ENCODE measurements around the gene SLC50A1. TPM values are rescaled to one million over a fixed set of nuclear protein-coding genes. Genes with fewer than 3 reads are reported as not detected.

The SLC50A1 gene
- total RNA-seq, 1 donor from 2014 or later: 43.9 TPM

GRCh38 chr1:155178441-155179111 is 42.9 kb downstream of the SLC50A1 start:
- peaks cover 15% of the 10 kb centered on the region for H3K4me1 Mint-ChIP-seq (ENCODE audit: unreplicated experiment)
- no peak for TF ChIP-seq CTCF (IDR thresholded peaks at IDR 0.05; ENCODE audit: unreplicated experiment)
- no peak overlapping the region for H3K27ac Mint-ChIP-seq (ENCODE audit: unreplicated experiment)
- no peaks in the 10 kb centered on the region for H3K9me3 Mint-ChIP-seq (ENCODE audit: unreplicated experiment)
- DNase-seq (ENCODE audit: low spot score): no peak
- peaks cover 7% of the 10 kb centered on the region for H3K27me3 Mint-ChIP-seq (ENCODE audit: unreplicated experiment)
- H3K36me3 Mint-ChIP-seq (ENCODE audit: low read depth, unreplicated experiment): peaks cover 20% of the 10 kb centered on the region
- peak overlapping the region; percentile 63 for H3K4me3 Mint-ChIP-seq (ENCODE audit: unreplicated experiment)

GRCh38 chr1:155179112-155180031 is 43.7 kb downstream of the SLC50A1 start:
- H3K36me3 Mint-ChIP-seq (ENCODE audit: low read depth, unreplicated experiment): peaks cover 21% of the 10 kb centered on the region
- no peak for DNase-seq (ENCODE audit: low spot score)

GRCh38 chr1:155181371-155182051 is 45.9 kb downstream of the SLC50A1 start:
- H3K9me3 Mint-ChIP-seq (ENCODE audit: unreplicated experiment): no peaks in the 10 kb centered on the region
- H3K4me3 Mint-ChIP-seq (ENCODE audit: unreplicated experiment): no peak overlapping the region
- no peak for TF ChIP-seq CTCF (IDR thresholded peaks at IDR 0.05; ENCODE audit: unreplicated experiment)
- no peak for DNase-seq (ENCODE audit: low spot score)
- H3K4me1 Mint-ChIP-seq (ENCODE audit: unreplicated experiment): peaks cover 3% of the 10 kb centered on the region
- H3K27me3 Mint-ChIP-seq (ENCODE audit: unreplicated experiment): peaks cover 4% of the 10 kb centered on the region
- H3K27ac Mint-ChIP-seq (ENCODE audit: unreplicated experiment): no peak overlapping the region
- H3K36me3 Mint-ChIP-seq (ENCODE audit: low read depth, unreplicated experiment): peaks cover 18% of the 10 kb centered on the region

More at GRCh38 chr1:155179112-155180031, 43.7 kb downstream of the SLC50A1 start:
- Mint-ChIP-seq H3K9me3 (ENCODE audit: unreplicated experiment) (no peaks in the 10 kb centered on the region), H3K27ac (ENCODE audit: unreplicated experiment) (no peak overlapping the region), H3K27me3 (ENCODE audit: unreplicated experiment) (peaks cover 4% of the 10 kb centered on the region), H3K4me3 (ENCODE audit: unreplicated experiment) (peak overlapping the region; percentile 63), H3K4me1 (ENCODE audit: unreplicated experiment) (peaks cover 10% of the 10 kb centered on the region)
- no peak for TF ChIP-seq CTCF (IDR thresholded peaks at IDR 0.05; ENCODE audit: unreplicated experiment)

GRCh38 chr1:155182052-155182550 is 46.4 kb downstream of the SLC50A1 start:
- DNase-seq (ENCODE audit: low spot score): no peak
- no peaks in the 10 kb centered on the region for H3K4me1 Mint-ChIP-seq (ENCODE audit: unreplicated experiment)
- peaks cover 15% of the 10 kb centered on the region for H3K36me3 Mint-ChIP-seq (ENCODE audit: low read depth, unreplicated experiment)

More at GRCh38 chr1:155182052-155182550, 46.4 kb downstream of the SLC50A1 start:
- no peak for TF ChIP-seq CTCF (IDR thresholded peaks at IDR 0.05; ENCODE audit: unreplicated experiment)
- Mint-ChIP-seq H3K27me3 (ENCODE audit: unreplicated experiment) (peaks cover 3% of the 10 kb centered on the region), H3K4me3 (ENCODE audit: unreplicated experiment) (no peak overlapping the region), H3K9me3 (ENCODE audit: unreplicated experiment) (no peaks in the 10 kb centered on the region), H3K27ac (ENCODE audit: unreplicated experiment) (no peak overlapping the region)

Data from endothelial cell (in vitro differentiated cells).